ENCODE results near the gene FBLN1.
"Not testable (repeated sequence)": the region's sequence is repeated elsewhere in the genome, so short reads cannot be mapped to it uniquely, and the experiment has no call there.

The FBLN1 gene, protein sequence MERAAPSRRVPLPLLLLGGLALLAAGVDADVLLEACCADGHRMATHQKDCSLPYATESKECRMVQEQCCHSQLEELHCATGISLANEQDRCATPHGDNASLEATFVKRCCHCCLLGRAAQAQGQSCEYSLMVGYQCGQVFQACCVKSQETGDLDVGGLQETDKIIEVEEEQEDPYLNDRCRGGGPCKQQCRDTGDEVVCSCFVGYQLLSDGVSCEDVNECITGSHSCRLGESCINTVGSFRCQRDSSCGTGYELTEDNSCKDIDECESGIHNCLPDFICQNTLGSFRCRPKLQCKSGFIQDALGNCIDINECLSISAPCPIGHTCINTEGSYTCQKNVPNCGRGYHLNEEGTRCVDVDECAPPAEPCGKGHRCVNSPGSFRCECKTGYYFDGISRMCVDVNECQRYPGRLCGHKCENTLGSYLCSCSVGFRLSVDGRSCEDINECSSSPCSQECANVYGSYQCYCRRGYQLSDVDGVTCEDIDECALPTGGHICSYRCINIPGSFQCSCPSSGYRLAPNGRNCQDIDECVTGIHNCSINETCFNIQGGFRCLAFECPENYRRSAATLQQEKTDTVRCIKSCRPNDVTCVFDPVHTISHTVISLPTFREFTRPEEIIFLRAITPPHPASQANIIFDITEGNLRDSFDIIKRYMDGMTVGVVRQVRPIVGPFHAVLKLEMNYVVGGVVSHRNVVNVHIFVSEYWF

DNA sequence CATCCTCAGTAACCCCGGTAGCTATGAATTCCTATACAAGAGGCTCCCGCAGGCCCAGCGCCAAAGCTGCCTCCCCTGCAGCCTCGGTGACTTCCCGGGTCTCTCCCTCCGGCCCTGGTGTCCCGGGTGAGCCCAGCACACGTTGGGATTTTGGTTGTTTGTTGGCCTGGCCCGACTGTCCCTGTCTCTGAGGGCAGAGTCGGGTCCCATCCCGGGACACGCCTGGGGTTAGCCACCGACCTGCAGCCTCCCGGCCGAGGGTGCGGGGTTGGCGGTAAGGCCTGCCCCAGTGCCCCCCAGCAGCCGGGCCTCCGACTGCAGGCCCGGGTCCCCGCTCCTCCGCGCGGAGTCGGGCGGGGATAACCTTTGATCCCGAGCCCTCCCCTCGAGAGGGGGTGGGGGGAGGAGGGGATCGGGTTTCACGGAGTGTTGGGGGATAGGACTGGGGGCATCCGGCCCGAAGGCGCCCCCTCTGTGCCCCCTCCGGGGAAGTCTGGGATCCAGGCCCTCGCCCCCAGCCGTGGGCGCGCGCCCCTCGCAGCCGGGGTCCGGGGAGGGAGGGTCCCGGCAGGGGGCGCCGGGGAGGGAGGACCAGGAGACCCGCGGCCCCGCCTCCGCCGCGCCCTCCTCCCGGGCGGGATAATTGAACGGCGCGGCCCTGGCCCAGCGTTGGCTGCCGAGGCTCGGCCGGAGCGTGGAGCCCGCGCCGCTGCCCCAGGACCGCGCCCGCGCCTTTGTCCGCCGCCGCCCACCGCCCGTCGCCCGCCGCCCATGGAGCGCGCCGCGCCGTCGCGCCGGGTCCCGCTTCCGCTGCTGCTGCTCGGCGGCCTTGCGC is at the start of gene FBLN1:
Gene FBLN1 (plus strand): TSS at position 669 of the 835 bp plus-strand sequence. CDS start 103 bp downstream, at position 772.
- DNase-seq, result peak; percentile 61

DNA sequence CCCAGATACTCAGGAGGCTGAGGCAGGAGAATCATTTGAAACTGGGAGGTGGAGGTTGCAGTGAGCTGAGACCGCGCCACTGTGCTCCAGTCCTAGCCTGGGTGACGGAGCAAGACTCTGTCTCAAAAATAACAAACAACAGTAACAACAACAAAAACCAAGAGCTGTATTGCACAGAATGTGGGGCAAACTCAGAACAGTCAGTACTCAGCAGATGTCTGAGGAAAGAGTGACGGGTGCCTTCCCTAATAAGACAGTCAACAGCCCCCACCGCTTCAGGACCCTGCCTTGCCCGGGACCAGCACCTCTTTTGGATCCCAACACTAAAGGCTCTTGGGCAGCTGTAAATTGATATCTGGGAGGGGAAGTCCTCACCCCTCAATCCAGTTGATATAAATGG is 48.9 kb upstream of the FBLN1 start:
- no peak for DNase-seq

DNA sequence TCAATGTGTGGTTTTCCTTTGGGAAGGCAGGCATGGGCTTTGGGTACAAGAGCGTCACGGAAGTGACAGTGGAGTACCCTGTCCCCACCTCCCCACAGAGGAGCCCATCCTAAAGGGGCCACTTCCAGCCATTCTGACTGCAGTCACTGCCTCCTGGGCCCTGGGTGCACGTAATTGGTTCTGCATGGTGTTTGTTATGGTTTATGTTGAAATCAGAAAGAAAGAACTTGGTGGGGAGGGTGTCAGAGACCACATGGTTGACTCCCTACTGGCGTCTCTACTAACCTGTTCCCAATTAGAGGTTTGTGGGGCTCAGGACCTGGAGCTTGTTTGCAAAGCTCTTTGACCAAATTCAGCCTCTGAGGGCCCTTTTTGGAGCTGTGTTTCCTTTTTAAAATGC is 48.4 kb upstream of the FBLN1 start:
- peak; percentile 88 for DNase-seq

DNA sequence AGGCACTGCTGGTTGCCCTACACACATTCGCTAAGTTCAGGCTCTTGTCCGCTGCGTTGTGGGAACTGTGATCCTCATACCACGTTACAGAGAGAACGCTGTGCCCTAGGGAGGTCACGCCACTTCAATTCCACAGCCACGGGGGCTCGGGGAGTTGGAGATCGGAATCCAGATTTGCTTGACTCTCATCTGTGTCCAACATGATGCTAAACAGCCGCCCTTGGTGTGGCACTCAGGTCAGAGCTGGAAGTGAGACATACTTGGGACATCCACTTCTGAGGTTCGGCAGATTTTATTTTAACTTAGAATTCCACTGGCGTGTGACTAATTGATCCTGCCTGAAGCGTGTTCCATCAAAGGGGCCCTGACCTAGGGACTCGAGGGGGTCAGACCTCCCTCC is 47.5 kb upstream of the FBLN1 start:
- no peak for DNase-seq

DNA sequence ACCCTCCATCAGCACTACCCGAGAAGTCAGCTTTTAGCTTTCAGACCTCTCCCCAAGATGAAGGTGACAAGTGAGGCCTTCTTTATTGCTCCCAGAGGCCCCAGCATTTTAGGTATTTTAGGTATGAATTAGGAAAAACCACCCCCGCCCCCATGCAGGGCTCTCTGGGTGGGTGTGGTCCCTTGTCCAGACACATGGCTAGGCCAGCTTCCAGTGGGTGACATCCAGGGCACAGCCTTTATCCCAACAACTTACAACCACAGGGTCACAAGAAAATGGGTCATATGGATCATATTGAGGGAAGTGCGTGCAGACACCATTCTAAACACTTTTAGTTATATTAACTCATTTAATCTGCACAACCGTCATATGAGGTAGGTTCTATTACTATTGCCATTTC is 47.1 kb upstream of the FBLN1 start:
- DNase-seq, result no peak

DNA sequence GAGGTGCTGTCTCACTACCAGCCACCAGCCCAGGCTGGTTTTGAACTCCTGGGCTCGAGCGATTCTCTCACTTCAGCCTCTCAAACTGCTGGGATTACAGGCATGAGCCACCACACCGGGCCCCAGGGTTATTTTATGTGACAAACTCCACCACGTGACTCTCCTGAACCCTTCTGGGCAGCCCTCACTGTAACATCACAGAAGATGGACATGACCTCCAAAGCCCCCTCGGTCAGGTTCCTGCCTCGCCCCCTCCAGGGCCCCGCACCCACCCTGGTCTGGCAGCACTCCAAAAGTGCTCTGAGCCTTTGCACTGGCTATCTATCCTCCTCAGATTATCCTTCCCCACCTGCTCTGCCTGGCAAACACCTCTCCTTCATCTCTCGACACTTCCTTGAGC is 45.9 kb upstream of the FBLN1 start:
- no peak for DNase-seq

DNA sequence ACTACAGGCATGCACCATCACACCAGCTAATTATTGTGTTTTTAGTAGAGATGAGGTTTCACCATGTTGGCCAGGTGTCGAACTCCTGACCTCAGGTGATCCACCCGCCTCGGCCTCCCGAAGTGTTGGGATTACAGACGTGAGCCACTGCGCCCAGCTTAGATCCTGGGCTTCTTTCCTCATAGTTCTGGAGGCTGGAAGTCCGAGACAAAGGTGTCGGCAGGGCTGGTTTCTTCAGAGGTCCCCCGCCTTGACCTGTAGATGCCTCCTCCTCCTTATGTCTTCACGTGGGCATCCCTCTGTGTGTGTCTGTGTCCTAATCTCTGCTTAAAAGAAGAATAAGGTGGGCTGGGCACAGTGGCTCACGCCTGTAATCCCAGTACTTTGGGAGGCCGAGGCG is 44.2 kb upstream of the FBLN1 start:
- no peak for DNase-seq

DNA sequence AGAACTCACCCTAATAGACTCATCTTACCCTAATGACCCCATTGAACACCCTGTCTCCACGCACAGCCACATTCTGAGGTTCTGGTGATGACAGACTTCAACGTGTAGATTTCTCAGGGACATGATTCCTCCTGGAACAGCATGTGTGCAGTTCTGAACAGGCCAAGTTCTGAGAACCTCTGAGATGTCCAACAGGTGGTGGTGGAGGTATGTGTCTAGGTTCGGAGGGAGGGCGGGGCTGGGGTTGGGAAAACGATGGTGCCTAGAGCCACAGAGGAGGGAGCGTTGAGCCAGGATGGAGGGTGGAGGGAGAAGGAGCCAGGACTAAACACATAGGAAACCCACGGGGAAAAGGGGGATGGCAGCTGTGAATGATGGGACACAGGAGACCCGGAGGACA is 43.4 kb upstream of the FBLN1 start:
- no peak for DNase-seq

DNA sequence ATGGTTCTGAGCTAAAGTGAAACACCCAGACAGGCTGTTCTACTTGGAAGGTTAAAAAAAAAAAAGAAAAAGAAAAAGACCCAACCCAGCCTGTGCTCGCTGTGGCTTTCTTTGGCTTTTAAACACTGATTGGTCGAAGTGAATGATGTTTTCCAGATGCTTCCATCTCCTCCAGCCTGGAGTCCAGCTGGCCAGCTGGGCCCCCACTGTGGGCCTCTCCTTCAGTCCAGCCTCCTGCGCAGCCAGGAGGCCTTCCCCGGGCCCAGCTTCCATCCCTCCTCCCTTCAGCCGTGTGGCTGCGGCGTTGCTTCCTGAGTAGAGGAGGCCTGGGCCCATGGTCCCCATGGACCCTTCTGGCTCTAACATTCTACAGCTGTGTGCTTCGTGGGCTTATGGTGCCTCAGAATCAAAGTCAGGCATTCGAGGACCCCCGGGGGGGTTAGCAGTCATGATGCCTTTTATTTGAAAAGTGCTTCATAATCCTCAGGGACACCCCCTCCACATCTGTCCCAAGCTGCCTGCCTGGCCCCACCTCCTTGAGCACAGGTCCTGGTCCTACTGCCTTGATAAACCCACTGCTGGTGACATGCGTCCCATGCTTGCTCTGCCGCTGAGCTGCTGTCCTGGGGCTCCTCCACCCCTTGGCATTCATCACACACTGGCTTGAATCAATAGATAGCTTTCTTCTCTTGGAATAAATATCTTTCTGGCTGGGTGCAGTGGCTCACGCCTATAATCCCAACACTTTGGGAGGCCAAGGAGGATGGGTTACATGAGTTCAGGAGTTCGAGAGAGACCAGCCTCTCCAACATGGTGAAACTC is 42.2 kb upstream of the FBLN1 start:
- no peak for DNase-seq

DNA sequence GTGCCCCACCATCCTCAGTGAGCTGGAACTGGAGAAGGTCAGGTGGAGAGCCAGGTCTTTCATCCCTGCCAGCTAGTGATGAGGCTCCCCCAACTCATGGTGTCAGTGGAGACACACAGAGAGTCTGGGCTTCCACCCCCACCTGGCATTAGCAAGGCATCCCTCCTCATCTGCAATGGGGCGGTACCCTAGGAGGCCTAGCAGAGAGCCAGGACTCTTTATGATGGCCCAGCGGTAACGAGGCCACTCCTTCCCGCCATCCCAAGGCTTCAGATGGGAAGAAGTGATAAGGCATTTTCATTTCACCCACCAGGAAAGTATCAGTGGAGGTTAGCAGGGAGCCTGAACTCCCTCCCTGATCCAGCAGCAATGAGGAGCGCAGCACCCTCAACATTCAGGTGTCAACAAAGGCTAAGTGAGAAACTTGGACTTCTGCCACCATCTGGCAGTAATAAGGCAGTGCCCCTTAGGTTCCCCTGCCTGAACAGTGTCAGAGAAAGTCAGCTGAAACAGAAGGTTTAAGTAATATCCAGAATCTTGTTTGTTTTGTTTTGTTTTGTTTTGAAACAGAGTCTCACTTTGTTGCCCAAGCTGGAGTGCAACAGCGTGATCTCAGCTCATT is 40.5 kb upstream of the FBLN1 start:
- no peak for DNase-seq

DNA sequence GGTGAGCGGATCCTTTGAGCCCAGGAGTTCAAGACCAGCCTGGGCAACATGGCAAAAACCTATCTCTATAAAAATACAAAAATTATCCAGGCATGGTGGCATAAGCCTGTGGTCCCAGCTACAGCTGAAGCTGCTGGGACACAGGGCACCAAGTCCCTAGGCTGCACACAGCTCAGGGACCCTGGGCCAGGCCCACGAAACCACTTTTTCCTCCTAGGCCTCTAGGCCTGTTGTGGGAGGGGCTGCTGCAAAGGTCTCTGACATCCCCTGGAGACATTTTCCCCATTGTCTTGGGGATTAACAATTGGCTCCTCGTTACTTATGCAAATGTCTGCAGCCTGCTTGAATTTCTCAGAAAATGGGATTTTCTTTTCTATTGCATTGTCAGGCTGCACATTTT is 39.0 kb upstream of the FBLN1 start:
- DNase-seq, result not testable (repeated sequence)

DNA sequence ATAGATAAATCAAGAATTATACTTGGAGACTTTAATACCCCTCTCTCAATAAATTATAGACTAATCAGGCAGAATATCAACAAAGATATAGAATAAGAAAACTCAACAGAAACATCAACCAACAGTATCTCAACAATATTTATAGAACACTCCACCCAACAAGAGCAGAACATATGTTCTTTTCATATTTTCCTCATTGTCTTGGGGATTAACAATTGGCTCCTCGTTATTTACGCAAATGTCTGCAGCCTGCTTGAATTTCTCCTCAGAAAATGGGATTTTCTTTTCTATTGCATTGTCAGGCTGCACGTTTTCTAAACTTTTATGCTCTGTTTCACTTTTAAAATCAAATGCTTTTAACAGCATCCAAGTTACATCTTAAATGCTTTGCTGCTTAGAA is 37.0 kb upstream of the FBLN1 start:
- DNase-seq, result no peak

DNA sequence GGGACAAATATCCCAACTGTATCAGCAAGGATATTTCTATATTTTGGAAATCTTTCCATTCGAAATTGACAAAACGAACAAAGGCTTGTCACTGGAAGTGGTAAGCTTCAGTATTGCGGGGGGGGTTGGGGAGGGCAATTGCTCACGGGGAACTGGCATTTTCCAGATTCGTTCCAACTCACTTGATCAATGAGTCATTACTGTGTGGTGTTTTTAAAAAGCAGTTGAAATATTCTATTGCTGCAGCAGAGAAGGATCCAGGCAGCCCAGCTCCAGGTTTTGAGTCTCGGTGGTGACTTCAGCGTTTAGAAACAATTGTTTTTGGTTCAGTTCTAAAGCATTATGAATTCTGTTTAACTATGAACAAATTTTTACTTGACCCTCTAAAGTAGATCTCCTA is 33.8 kb upstream of the FBLN1 start:
- peak; percentile 79 for DNase-seq

DNA sequence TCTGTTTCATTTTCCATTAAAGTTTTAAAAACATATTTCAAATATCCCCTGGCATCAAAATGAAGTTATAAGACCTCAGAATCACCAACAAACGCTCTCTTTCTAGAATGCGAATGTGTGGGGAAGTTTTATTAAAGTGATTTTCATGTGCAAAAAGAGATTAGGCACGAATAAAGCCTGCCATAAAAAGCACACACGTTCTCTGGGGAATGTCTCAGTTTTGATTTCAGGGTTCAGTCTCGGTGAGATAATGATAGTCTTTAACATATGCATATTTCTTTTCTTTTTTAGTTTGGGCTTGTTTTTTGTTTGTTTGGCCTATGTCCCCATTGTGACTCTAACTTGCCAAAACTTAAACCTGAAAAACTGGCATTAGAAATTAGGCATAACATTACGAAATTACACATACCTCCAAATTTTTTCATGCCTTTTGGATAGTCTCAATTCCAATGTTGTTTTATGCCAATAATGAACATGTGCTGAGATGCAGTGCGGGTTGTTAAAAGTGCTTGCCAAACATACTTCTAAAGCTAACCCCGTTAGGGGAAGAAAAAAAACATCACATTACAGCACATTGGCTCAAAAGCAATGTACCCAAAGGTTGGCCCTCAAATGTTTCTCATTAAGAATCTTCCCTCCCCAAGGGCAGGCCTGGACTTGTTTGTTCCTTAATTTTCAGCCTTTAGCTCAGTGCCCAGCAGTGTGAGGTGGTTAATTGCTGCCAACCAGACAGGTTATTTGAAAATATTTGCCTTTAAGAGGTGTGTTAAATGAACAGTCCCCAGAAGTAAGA is 33.2 kb upstream of the FBLN1 start:
- peak; percentile 48 for DNase-seq

DNA sequence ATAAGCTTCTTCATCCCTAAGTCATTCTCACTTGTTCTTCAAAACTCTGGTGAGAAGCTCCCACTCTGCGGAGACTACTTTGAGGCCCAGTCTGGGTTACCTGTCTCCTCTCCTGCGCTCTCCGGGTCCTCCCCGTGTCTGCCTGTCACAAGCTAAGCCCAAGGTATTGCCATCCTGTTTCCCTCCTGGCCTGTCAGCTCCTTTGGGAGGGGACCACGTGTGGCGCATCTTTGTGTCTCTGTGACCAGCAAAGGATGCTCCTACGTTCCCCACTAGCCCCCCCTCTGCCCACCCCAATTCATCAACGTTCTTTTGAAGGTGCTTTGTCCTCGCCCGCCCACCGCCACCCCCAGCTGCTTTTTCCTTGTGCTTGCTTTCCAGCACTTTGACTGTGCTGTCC is 31.8 kb upstream of the FBLN1 start:
- DNase-seq, result no peak

DNA sequence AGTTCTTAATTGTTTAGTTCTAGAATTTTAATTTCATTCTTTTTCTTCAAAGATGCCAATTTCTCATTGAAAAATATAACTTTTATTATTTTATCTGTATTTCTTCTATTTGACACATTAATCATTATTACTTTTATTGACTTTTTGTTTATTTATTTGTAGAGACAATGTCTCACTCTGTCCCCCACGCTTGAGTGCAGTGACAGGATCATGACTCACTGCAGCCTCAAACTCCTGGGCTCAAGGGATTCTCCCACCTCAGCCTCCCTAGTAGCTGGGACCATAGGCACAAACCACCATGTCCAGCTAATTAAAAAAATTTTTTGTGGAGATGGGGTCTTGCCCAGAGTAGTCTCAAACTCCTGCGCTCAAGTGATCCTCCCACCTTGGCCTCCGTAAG is 30.3 kb upstream of the FBLN1 start:
- DNase-seq, result no peak

DNA sequence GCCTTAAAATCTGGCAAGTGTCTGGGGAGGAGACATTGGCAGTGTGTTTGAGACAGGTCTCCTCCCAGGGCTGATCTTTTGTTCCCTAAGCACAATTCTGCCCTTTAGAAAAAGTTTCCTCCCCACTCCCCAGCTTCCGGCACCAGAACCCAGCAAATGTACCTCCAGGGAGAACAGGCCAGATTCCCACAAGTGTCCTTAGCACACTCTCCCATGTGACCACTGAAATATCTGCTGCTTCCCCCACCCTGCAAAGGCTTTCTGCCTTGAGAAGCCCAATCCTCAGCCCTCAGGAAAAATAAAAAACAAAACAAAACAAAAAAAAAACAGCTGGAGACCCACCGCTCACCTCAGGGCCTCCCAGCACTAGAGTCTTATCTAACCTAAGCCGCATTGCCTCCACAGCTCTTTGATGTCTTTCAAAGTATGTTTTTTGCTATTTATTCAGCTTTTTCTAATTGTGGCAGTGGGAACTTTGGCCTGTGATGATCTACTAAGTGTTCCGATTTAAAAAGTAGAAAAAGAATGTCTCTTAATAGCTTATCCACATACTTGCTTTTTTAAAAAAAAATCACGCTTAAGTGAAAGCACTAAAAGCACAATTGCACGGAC is 29.0 kb upstream of the FBLN1 start:
- DNase-seq, result no peak

DNA sequence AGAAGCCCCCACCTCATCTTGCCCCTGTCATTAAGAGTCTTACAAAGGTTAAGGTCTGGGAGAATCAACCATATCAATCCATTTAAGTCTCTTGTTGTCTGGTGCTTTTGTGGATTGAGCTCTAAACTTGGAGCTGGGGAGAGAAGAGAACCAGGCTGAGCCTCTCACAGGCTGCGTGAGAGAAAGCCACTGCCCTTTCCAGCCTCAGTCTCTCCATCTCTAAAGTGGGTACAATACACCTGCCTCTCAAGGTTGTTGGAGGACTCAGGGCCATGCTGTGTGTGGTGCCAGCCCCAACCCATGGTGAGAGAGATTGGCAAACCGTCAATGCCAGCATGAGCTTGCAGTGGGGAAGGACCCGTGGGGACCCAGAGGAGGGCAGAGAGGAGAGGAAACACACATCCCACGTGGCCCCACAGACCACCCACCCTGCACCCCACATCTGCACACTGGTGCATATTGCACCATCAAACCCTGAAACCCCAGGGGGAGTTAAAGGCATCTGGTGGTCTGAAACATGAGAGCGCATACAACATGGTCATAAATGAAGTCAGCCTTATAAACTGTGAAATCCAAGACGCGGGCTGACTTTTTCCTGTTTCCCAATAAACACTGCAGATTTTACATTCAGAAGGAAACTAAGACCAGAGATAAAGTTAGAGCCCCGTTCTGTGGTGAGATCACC is 27.5 kb upstream of the FBLN1 start:
- peak; percentile 63 for DNase-seq

DNA sequence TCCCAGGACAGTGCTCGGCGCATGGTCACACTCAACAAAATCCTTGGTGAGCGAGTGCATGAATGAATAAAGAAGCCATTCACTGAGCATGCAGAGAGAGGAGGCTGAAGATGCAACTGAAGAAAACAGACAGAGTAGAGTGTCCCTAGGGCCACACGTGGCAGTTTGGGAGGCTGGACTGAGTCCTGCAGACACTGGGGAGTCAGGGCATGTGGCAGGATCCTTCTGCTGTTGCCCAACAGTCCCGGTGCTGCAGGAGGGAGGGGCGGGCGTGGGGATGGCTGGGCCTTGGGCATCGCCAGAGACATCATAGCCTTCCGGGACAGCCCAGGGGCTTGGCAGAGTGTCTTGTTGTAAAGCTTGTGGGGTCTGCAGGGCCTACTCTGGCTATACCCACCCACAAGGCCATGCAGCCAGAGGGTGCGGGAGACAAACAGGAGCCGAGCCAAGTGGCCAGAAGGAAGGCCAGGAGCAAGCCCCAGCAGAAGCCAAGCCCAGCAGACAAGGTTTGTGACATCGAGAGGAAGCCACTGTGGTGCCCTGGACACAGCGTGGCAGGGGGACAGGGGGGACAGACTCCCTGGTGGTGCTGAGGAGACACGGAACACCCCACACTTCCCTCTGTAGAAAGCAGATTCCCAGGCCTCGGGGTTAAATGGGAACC is 26.7 kb upstream of the FBLN1 start:
- DNase-seq, result no peak

DNA sequence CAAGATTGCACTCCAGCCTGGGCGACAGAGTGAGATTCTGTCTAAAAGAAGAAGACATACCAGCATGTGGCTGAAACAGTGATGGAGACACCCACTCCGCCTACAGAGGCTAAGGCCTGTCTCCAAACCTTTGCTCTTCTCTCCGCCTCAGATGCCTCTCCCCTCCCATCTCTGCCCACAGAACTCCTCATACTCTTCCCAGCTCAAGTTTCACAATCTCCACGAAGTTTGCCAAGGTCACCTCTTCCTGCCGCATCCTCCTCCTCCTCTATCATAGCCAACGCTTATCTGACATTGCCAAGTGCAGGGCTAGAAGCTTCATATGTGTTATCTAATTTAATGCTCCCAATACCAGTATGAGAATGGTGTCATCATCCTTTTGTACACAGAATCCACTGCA is 25.9 kb upstream of the FBLN1 start:
- no peak for DNase-seq
